Memory B cell (primary cell): ENCODE measurements around the gene DNAH6.

Experiments
- ATAC-seq: fragments of 150-1000 bp; cut with Tn5 transposase; 2 replicates; pipeline ENCODE4 v1.10.0; 2021; ENCODE audit warnings: low read depth, mild to moderate bottlenecking, moderate library complexity
- DNase-seq, 2 donors: peaks; one replicate each; pipeline ENCODE4 v3.0.0; 2022; ENCODE audit warnings: low spot score in 2 of 2
- H3K27ac Mint-ChIP-seq: one replicate; pipeline ENCODE4 v1.8.0; 2022; ENCODE audit warnings: mild to moderate bottlenecking, moderate library complexity, mixed read lengths
- H3K27me3 Mint-ChIP-seq: one replicate; pipeline ENCODE4 v1.8.0; 2022; ENCODE audit warnings: mixed read lengths
- H3K36me3 Mint-ChIP-seq: one replicate; pipeline ENCODE4 v1.8.0; 2022; ENCODE audit warnings: mild to moderate bottlenecking, mixed read lengths
- H3K4me1 Mint-ChIP-seq: one replicate; pipeline ENCODE4 v1.8.0; 2022; ENCODE audit warnings: mixed read lengths
- H3K4me3 Mint-ChIP-seq: one replicate; pipeline ENCODE4 v1.8.0; 2022; ENCODE audit warnings: mild to moderate bottlenecking, moderate library complexity, mixed read lengths
- H3K9me3 Mint-ChIP-seq: one replicate; pipeline ENCODE4 v1.8.0; 2022; ENCODE audit warnings: mixed read lengths

Gene DNAH6

GRCh38 chr2:84785950-84786349 lies 269.7 kb downstream of the DNAH6 start:
- ATAC-seq (no peak), DNase-seq (no peak)
- Mint-ChIP-seq H3K27me3 (peaks cover 2% of the 10 kb centered on the region), H3K4me3 (no peak overlapping the region), H3K27ac (no peak overlapping the region), H3K4me1 (peaks cover 10% of the 10 kb centered on the region), H3K36me3 (no peaks in the 10 kb centered on the region), H3K9me3 (no peaks in the 10 kb centered on the region)

GRCh38 chr2:84786601-84787000 lies 270.3 kb downstream of the DNAH6 start:
- H3K4me3 Mint-ChIP-seq: no peak overlapping the region
- peaks cover 2% of the 10 kb centered on the region for H3K36me3 Mint-ChIP-seq
- no peak for DNase-seq
- H3K4me1 Mint-ChIP-seq: peaks cover 9% of the 10 kb centered on the region
- ATAC-seq: no peak
- H3K9me3 Mint-ChIP-seq: peaks cover 2% of the 10 kb centered on the region
- H3K27ac Mint-ChIP-seq: no peak overlapping the region
- peaks cover 2% of the 10 kb centered on the region for H3K27me3 Mint-ChIP-seq

GRCh38 chr2:84788027-84788426 lies 271.7 kb downstream of the DNAH6 start:
- H3K4me1 Mint-ChIP-seq: no peaks in the 10 kb centered on the region
- peaks cover 2% of the 10 kb centered on the region for H3K27me3 Mint-ChIP-seq
- H3K27ac Mint-ChIP-seq: no peak overlapping the region
- ATAC-seq (no peak), DNase-seq (no peak)
- peaks cover 4% of the 10 kb centered on the region for H3K9me3 Mint-ChIP-seq
- peaks cover 2% of the 10 kb centered on the region for H3K36me3 Mint-ChIP-seq
- H3K4me3 Mint-ChIP-seq: no peak overlapping the region

- no peak for ATAC-seq
- H3K9me3 Mint-ChIP-seq: peaks cover 4% of the 10 kb centered on the region
- H3K27ac Mint-ChIP-seq: no peak overlapping the region
- H3K27me3 Mint-ChIP-seq: peaks cover 2% of the 10 kb centered on the region
- H3K4me3 Mint-ChIP-seq: no peak overlapping the region
- peaks cover 2% of the 10 kb centered on the region for H3K36me3 Mint-ChIP-seq
- no peak for DNase-seq
- H3K4me1 Mint-ChIP-seq: no peaks in the 10 kb centered on the region
These were observed 272.2 kb downstream of the DNAH6 start for GRCh38 chr2:84788498-84788897.

- H3K27me3 Mint-ChIP-seq: no peaks in the 10 kb centered on the region
- no peak for DNase-seq
- H3K4me3 Mint-ChIP-seq: no peak overlapping the region
- no peaks in the 10 kb centered on the region for H3K4me1 Mint-ChIP-seq
- no peak overlapping the region for H3K27ac Mint-ChIP-seq
- peaks cover 2% of the 10 kb centered on the region for H3K36me3 Mint-ChIP-seq
- ATAC-seq: no peak
- peaks cover 4% of the 10 kb centered on the region for H3K9me3 Mint-ChIP-seq
These were observed 276.7 kb downstream of the DNAH6 start for GRCh38 chr2:84792856-84793522.

- Mint-ChIP-seq H3K27ac (no peak overlapping the region), H3K4me3 (no peak overlapping the region), H3K9me3 (peaks cover 4% of the 10 kb centered on the region), H3K36me3 (peaks cover 2% of the 10 kb centered on the region), H3K27me3 (peaks cover 1% of the 10 kb centered on the region), H3K4me1 (no peaks in the 10 kb centered on the region)
- DNase-seq (no peak), ATAC-seq (no peak)
These were observed 277.3 kb downstream of the DNAH6 start for GRCh38 chr2:84793641-84794040.

GRCh38 chr2:84796798-84797197 lies 280.5 kb downstream of the DNAH6 start:
- no peaks in the 10 kb centered on the region for H3K4me1 Mint-ChIP-seq
- H3K27me3 Mint-ChIP-seq: peaks cover 1% of the 10 kb centered on the region
- no peak for DNase-seq
- peaks cover 2% of the 10 kb centered on the region for H3K36me3 Mint-ChIP-seq
- no peak for ATAC-seq
- H3K27ac Mint-ChIP-seq: no peak overlapping the region
- H3K4me3 Mint-ChIP-seq: no peak overlapping the region
- H3K9me3 Mint-ChIP-seq: peaks cover 8% of the 10 kb centered on the region

GRCh38 chr2:84797271-84797670 lies 281.0 kb downstream of the DNAH6 start:
- Mint-ChIP-seq H3K9me3 (peaks cover 11% of the 10 kb centered on the region), H3K36me3 (peaks cover 2% of the 10 kb centered on the region), H3K4me1 (no peaks in the 10 kb centered on the region), H3K4me3 (no peak overlapping the region), H3K27ac (no peak overlapping the region), H3K27me3 (peaks cover 1% of the 10 kb centered on the region)
- DNase-seq (no peak), ATAC-seq (no peak)

GRCh38 chr2:84799772-84800171 lies 283.5 kb downstream of the DNAH6 start:
- Mint-ChIP-seq H3K27ac (no peak overlapping the region), H3K4me1 (no peaks in the 10 kb centered on the region), H3K27me3 (peaks cover 1% of the 10 kb centered on the region), H3K36me3 (peaks cover 2% of the 10 kb centered on the region), H3K4me3 (no peak overlapping the region), H3K9me3 (peaks cover 10% of the 10 kb centered on the region)
- no peak for DNase-seq
- ATAC-seq: no peak

- DNase-seq: no peak
- peaks cover 10% of the 10 kb centered on the region for H3K9me3 Mint-ChIP-seq
- H3K4me1 Mint-ChIP-seq: no peaks in the 10 kb centered on the region
- no peak for ATAC-seq
- H3K27ac Mint-ChIP-seq: no peak overlapping the region
- H3K27me3 Mint-ChIP-seq: peaks cover 1% of the 10 kb centered on the region
- H3K36me3 Mint-ChIP-seq: peaks cover 2% of the 10 kb centered on the region
- no peak overlapping the region for H3K4me3 Mint-ChIP-seq
These were observed 284.0 kb downstream of the DNAH6 start for GRCh38 chr2:84800194-84800805.

GRCh38 chr2:84801811-84802210 lies 285.5 kb downstream of the DNAH6 start:
- Mint-ChIP-seq H3K4me3 (no peak overlapping the region), H3K36me3 (peaks cover 2% of the 10 kb centered on the region), H3K27me3 (peaks cover 1% of the 10 kb centered on the region), H3K27ac (no peak overlapping the region), H3K9me3 (peaks cover 10% of the 10 kb centered on the region), H3K4me1 (no peaks in the 10 kb centered on the region)
- ATAC-seq (no peak), DNase-seq (no peak)

- Mint-ChIP-seq H3K36me3 (peaks cover 2% of the 10 kb centered on the region), H3K27ac (no peak overlapping the region), H3K4me1 (no peaks in the 10 kb centered on the region), H3K9me3 (peaks cover 8% of the 10 kb centered on the region), H3K27me3 (no peaks in the 10 kb centered on the region), H3K4me3 (no peak overlapping the region)
- no peak for DNase-seq
- ATAC-seq: no peak
These were observed 289.1 kb downstream of the DNAH6 start for GRCh38 chr2:84805250-84805958.

GRCh38 chr2:84807063-84807485 lies 290.8 kb downstream of the DNAH6 start:
- Mint-ChIP-seq H3K4me1 (no peaks in the 10 kb centered on the region), H3K27ac (no peak overlapping the region)

GRCh38 chr2:84808279-84808678 lies 292.0 kb downstream of the DNAH6 start:
- Mint-ChIP-seq H3K4me1 (no peaks in the 10 kb centered on the region), H3K4me3 (no peak overlapping the region), H3K27ac (no peak overlapping the region), H3K9me3 (no peaks in the 10 kb centered on the region), H3K27me3 (peaks cover 7% of the 10 kb centered on the region), H3K36me3 (no peaks in the 10 kb centered on the region)
- ATAC-seq (no peak), DNase-seq (no peak)

More at GRCh38 chr2:84807063-84807485, 290.8 kb downstream of the DNAH6 start:
- Mint-ChIP-seq H3K27me3 (peaks cover 5% of the 10 kb centered on the region), H3K4me3 (no peak overlapping the region), H3K9me3 (peaks cover 2% of the 10 kb centered on the region), H3K36me3 (no peaks in the 10 kb centered on the region)
- no peak for DNase-seq
- no peak for ATAC-seq
